ENCODE results near the gene RTF1. TPM values are rescaled to one million over a fixed set of nuclear protein-coding genes. Genes with fewer than 3 reads are reported as not detected.
"Not testable (repeated sequence)": the region's sequence is repeated elsewhere in the genome, so short reads cannot be mapped to it uniquely, and the experiment has no call there.

Gene RTF1
- 19.3 TPM for polyA plus RNA-seq (2012; ENCODE audit: low read depth, missing spikeins)

- FAIRE-seq (peak; percentile 91), DNase-seq (ENCODE audit: insufficient read length, low spot score) (peak; percentile 88)
- TF ChIP-seq POU2F2 (IDR thresholded peaks at IDR 0.05; ENCODE audit: low read depth, low read length), result no peak
- no peak for TF ChIP-seq PAX5 (IDR thresholded peaks at IDR 0.05; ENCODE audit: insufficient read depth, low read length, severe bottlenecking)
- TF ChIP-seq SPI1 (IDR thresholded peaks at IDR 0.05; ENCODE audit: low read depth, low read length), result no peak
- TF ChIP-seq TAF1 (IDR thresholded peaks at IDR 0.05; ENCODE audit: low read depth, low read length), result peak; percentile 59
- peak; percentile 82 for TF ChIP-seq POLR2A (IDR thresholded peaks at IDR 0.05; ENCODE audit: low read depth, low read length)
- TF ChIP-seq POLR2AphosphoS5 (IDR thresholded peaks at IDR 0.05; ENCODE audit: low read depth, low read length), result peak; percentile 67; the same call in 1 of the 2 replicates
Observed at GRCh38 chr15:41416742-41417417, at the start of gene RTF1. RTF1 (plus strand) TSS chr15:41417095; CDS start chr15:41417116, 21 bp downstream.

GRCh38 chr15:41367418-41367817 lies 49.5 kb upstream of the RTF1 start:
- DNase-seq (ENCODE audit: insufficient read length, low spot score) (no peak), FAIRE-seq (no peak)
- TF ChIP-seq POLR2A (IDR thresholded peaks at IDR 0.05; ENCODE audit: low read depth, low read length) (no peak), SPI1 (IDR thresholded peaks at IDR 0.05; ENCODE audit: low read depth, low read length) (no peak), TAF1 (IDR thresholded peaks at IDR 0.05; ENCODE audit: low read depth, low read length) (no peak), POU2F2 (IDR thresholded peaks at IDR 0.05; ENCODE audit: low read depth, low read length) (no peak), POLR2AphosphoS5 (IDR thresholded peaks at IDR 0.05; ENCODE audit: low read depth, low read length) (no peak), PAX5 (IDR thresholded peaks at IDR 0.05; ENCODE audit: insufficient read depth, low read length, severe bottlenecking) (no peak)

GRCh38 chr15:41377978-41378377 lies 38.9 kb upstream of the RTF1 start:
- DNase-seq (ENCODE audit: insufficient read length, low spot score) (no peak), FAIRE-seq (no peak)
- TF ChIP-seq POU2F2 (IDR thresholded peaks at IDR 0.05; ENCODE audit: low read depth, low read length), result no peak
- TF ChIP-seq SPI1 (IDR thresholded peaks at IDR 0.05; ENCODE audit: low read depth, low read length), result no peak
- no peak for TF ChIP-seq POLR2A (IDR thresholded peaks at IDR 0.05; ENCODE audit: low read depth, low read length)
- no peak for TF ChIP-seq POLR2AphosphoS5 (IDR thresholded peaks at IDR 0.05; ENCODE audit: low read depth, low read length)
- TF ChIP-seq TAF1 (IDR thresholded peaks at IDR 0.05; ENCODE audit: low read depth, low read length), result no peak
- no peak for TF ChIP-seq PAX5 (IDR thresholded peaks at IDR 0.05; ENCODE audit: insufficient read depth, low read length, severe bottlenecking)

- DNase-seq (ENCODE audit: insufficient read length, low spot score); FAIRE-seq: not testable (repeated sequence)
Observed at GRCh38 chr15:41383974-41384749, 32.7 kb upstream of the RTF1 start.

GRCh38 chr15:41387646-41388045 lies 29.2 kb upstream of the RTF1 start:
- DNase-seq (ENCODE audit: insufficient read length, low spot score) (no peak), FAIRE-seq (no peak)
- TF ChIP-seq POLR2A (IDR thresholded peaks at IDR 0.05; ENCODE audit: low read depth, low read length) (no peak), SPI1 (IDR thresholded peaks at IDR 0.05; ENCODE audit: low read depth, low read length) (no peak), POLR2AphosphoS5 (IDR thresholded peaks at IDR 0.05; ENCODE audit: low read depth, low read length) (no peak), PAX5 (IDR thresholded peaks at IDR 0.05; ENCODE audit: insufficient read depth, low read length, severe bottlenecking) (no peak), TAF1 (IDR thresholded peaks at IDR 0.05; ENCODE audit: low read depth, low read length) (no peak), POU2F2 (IDR thresholded peaks at IDR 0.05; ENCODE audit: low read depth, low read length) (no peak)

- DNase-seq (ENCODE audit: insufficient read length, low spot score) (no peak), FAIRE-seq (no peak)
- no peak for TF ChIP-seq PAX5 (IDR thresholded peaks at IDR 0.05; ENCODE audit: insufficient read depth, low read length, severe bottlenecking)
- TF ChIP-seq TAF1 (IDR thresholded peaks at IDR 0.05; ENCODE audit: low read depth, low read length), result no peak
- TF ChIP-seq POU2F2 (IDR thresholded peaks at IDR 0.05; ENCODE audit: low read depth, low read length), result no peak
- TF ChIP-seq POLR2A (IDR thresholded peaks at IDR 0.05; ENCODE audit: low read depth, low read length), result no peak
- no peak for TF ChIP-seq SPI1 (IDR thresholded peaks at IDR 0.05; ENCODE audit: low read depth, low read length)
- no peak for TF ChIP-seq POLR2AphosphoS5 (IDR thresholded peaks at IDR 0.05; ENCODE audit: low read depth, low read length)
Observed at GRCh38 chr15:41392659-41393058, 24.2 kb upstream of the RTF1 start.

- no peak for TF ChIP-seq POU2F2 (IDR thresholded peaks at IDR 0.05; ENCODE audit: low read depth, low read length)
- TF ChIP-seq TAF1 (IDR thresholded peaks at IDR 0.05; ENCODE audit: low read depth, low read length), result no peak
- TF ChIP-seq POLR2A (IDR thresholded peaks at IDR 0.05; ENCODE audit: low read depth, low read length), result no peak
- TF ChIP-seq PAX5 (IDR thresholded peaks at IDR 0.05; ENCODE audit: insufficient read depth, low read length, severe bottlenecking), result no peak
- FAIRE-seq (no peak), DNase-seq (ENCODE audit: insufficient read length, low spot score) (no peak)
Observed at GRCh38 chr15:41394924-41395323, 22.0 kb upstream of the RTF1 start.

- TF ChIP-seq PAX5 (IDR thresholded peaks at IDR 0.05; ENCODE audit: insufficient read depth, low read length, severe bottlenecking) (no peak), SPI1 (IDR thresholded peaks at IDR 0.05; ENCODE audit: low read depth, low read length) (no peak), POLR2AphosphoS5 (IDR thresholded peaks at IDR 0.05; ENCODE audit: low read depth, low read length) (no peak), POU2F2 (IDR thresholded peaks at IDR 0.05; ENCODE audit: low read depth, low read length) (no peak), TAF1 (IDR thresholded peaks at IDR 0.05; ENCODE audit: low read depth, low read length) (no peak), POLR2A (IDR thresholded peaks at IDR 0.05; ENCODE audit: low read depth, low read length) (no peak)
- FAIRE-seq, result no peak
- no peak for DNase-seq (ENCODE audit: insufficient read length, low spot score)
Observed at GRCh38 chr15:41396111-41396510, 20.8 kb upstream of the RTF1 start.

- TF ChIP-seq POLR2AphosphoS5 (IDR thresholded peaks at IDR 0.05; ENCODE audit: low read depth, low read length), result no peak
- no peak for TF ChIP-seq POU2F2 (IDR thresholded peaks at IDR 0.05; ENCODE audit: low read depth, low read length)
- no peak for TF ChIP-seq SPI1 (IDR thresholded peaks at IDR 0.05; ENCODE audit: low read depth, low read length)
- DNase-seq (ENCODE audit: insufficient read length, low spot score), result no peak
- FAIRE-seq, result no peak
Observed at GRCh38 chr15:41401904-41402267, 15.0 kb upstream of the RTF1 start.

GRCh38 chr15:41407341-41407740 lies 9.6 kb upstream of the RTF1 start:
- no peak for TF ChIP-seq POU2F2 (IDR thresholded peaks at IDR 0.05; ENCODE audit: low read depth, low read length)
- no peak for TF ChIP-seq SPI1 (IDR thresholded peaks at IDR 0.05; ENCODE audit: low read depth, low read length)
- no peak for TF ChIP-seq POLR2A (IDR thresholded peaks at IDR 0.05; ENCODE audit: low read depth, low read length)
- no peak for TF ChIP-seq TAF1 (IDR thresholded peaks at IDR 0.05; ENCODE audit: low read depth, low read length)
- TF ChIP-seq POLR2AphosphoS5 (IDR thresholded peaks at IDR 0.05; ENCODE audit: low read depth, low read length), result no peak
- TF ChIP-seq PAX5 (IDR thresholded peaks at IDR 0.05; ENCODE audit: insufficient read depth, low read length, severe bottlenecking), result no peak
- DNase-seq (ENCODE audit: insufficient read length, low spot score) (no peak), FAIRE-seq (no peak)
